ENCODE data around the gene PSMC4.

Gene PSMC4

DNA sequence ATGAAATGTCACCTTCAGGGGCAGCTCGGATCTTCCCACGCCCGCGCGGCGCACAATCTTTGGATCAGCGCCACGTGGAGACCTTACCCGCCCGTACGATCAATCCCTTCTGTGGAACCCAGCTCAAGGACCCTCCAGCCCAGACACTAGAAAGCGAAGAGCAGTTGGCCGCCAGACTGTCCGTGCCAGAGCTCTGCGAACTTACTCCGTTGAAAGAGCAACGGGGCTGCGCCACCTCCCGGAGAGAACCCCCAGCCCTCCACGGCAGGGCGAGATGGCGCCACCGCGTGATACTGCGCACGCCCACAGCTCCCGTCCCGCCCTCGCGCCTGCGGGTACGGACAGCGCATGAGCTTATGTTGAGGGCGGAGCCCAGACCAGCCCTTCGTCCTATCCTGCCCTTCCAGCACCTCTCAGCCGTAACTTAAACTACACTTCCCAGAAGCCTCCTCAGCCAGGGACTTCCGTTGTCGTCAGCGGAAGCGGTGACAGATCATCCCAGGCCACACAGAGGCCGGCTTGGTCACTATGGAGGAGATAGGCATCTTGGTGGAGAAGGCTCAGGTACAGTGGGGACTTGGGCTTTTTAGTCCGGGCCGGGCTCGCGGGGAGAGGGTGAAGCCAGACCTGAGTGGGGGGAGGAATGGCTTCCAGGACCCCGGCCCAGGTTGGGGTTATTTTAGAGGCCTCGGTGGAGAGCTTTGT, at the start of gene PSMC4:
Gene PSMC4 (plus strand): TSS at position 491 of the 705 bp plus-strand sequence. CDS start 38 bp downstream, at position 529.
- DNase-seq: peak; percentile 98

DNA sequence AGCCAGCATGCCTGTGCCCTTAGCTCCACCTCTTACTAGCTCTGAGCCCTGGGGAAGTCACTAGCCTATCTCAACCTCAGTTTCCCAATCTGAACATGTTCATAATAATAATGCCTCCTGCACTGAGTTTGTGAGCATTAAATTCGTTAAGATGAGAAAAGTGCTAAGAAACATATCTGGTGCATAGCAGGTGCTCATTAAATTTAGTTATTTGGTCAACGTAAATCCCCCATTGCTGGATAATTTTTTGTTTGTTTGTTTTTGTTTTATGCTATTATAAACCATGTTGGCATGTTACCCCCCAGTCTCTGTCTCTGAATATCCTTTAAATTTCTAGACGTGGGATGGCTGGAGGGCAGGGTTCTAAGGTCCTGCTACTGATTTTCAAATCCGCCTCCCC, 47.1 kb upstream of the PSMC4 start:
- DNase-seq: no peak

DNA sequence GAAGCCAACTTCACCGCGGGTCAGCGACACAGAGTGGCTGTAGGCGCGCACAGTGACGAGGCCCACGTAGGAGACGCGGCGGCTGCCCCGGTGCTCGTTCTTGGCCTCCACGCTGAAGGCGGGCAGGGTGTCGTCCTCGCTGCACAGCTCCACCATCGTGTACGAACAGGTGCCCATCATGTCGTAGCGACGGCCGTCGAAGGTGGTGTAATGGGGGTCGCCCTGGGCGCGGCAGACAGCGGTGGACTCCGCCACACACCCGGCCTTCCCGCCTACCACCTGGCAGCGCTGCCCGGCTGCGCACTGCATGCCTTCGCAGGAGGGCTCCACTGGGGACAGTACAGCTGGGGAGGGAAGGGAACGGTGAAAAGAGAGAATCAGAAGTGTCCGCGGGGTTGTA, 46.6 kb upstream of the PSMC4 start:
- DNase-seq: no peak

GRCh38 chr19:39924952-39925351, 46.0 kb upstream of the PSMC4 start:
- no peak for DNase-seq

GRCh38 chr19:39926170-39926760, 44.7 kb upstream of the PSMC4 start:
- DNase-seq: no peak

DNA sequence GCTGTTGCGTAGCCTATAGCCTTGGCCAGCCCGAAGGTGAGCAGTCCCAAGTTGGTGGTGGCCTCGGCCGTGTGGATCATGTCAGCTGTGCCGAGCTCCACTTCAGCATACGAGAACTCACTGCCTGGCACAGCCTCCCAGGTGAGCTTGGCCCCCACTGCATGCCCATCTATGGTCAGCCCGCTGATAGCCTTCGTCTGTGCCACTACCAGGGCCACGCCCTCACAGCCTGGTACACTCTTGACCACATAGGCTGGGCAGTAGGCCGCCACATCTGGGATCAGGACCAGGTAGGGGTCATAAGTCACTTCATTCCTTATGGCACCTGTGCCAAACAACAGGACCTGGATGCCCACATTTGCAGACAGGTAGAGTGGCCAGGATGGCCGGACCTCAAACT, 43.9 kb upstream of the PSMC4 start:
- no peak for DNase-seq

DNA sequence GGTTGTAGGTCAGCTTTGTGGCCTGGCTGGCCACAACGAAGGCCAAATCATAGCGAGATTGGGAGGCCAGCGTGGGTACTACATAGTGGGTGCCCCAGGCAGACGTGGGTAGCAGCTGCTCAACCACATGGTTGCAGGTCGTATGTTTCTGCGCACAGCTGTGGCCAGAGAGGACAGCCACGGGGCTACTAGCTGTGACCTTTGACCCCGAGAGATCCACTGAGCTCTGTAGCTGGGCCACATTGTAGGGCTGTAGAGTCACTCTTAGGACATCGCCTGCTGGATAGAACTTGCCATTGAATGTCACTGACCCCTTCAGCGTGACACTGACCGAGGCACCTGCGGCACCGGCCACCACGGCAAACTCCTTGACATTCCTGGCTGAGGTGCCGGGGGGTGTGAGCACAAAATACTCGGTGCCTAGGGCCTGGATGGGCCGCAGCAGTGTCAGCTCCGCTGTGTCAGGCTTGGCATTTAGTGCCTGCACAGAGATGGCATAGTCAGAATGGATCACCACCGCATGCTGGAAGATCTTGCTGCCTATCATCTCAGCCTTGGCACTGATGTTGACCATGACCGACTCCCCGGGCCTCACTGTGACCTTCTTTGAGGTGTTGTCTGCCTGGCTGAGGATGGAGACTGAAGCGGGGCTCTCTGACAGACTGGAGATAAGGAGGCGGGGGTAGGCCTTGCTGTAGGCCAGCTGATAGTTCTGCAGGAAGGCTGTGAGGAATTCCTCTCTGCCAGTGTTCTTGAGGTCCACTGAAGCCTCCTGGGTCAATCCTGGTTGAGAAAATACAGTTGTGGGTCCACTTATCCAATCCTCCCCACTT, 43.2 kb upstream of the PSMC4 start:
- no peak for DNase-seq

GRCh38 chr19:39928357-39928725, 42.6 kb upstream of the PSMC4 start:
- no peak for DNase-seq

- DNase-seq: no peak
These were observed 41.2 kb upstream of the PSMC4 start for GRCh38 chr19:39929750-39930149.

- no peak for DNase-seq
These were observed 36.2 kb upstream of the PSMC4 start, which contains the start of gene FCGBP for GRCh38 chr19:39934584-39935363. FCGBP (minus strand) TSS chr19:39934634.

- no peak for DNase-seq
These were observed 35.7 kb upstream of the PSMC4 start for GRCh38 chr19:39935364-39935661.

DNA sequence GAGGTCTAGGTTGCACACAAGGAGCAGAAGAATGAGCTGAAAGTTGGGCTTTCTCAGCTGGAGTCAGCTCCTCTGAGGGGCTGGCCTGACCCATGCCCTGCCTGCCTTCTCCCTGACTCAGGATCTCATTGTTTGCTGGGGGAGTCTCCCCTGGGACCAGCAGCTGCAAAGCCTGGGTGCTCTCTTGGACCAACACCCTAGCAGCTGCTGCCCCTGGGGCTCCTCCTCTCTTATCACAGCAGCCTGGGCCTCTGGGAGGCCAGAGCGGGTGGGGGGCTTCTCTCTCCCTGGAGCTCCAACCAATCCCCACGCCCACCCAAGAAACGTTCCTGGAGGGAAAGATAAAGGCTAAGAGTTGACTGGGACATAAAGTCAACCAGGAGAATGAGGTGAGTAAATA, 34.9 kb upstream of the PSMC4 start:
- no peak for DNase-seq

- no peak for DNase-seq
These were observed 34.3 kb upstream of the PSMC4 start for GRCh38 chr19:39936622-39937021.

- peak; percentile 81 for DNase-seq
These were observed 33.8 kb upstream of the PSMC4 start for GRCh38 chr19:39937094-39937720.

DNA sequence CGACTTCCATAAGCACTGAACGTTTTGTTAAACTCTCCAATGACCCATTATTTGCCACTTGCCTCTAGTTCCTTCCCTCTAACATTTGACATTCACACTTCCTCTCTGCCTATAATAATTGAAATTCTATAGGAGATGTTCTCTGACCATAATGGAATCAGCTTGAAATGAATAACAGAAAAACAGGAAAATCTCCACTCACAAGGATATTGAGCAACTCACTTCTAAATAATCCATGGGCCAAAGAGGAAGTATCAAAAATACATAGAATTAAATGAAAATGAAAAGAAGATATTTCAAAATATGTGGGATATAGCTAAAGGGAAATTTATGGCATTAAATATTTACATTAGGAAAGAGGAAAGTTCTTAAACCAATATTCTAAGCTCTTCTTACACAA, 33.2 kb upstream of the PSMC4 start:
- DNase-seq: no peak

- no peak for DNase-seq
These were observed 31.4 kb upstream of the PSMC4 start for GRCh38 chr19:39939556-39939955.

- DNase-seq: no peak
These were observed 30.6 kb upstream of the PSMC4 start for GRCh38 chr19:39940221-39940833.

- DNase-seq: peak; percentile 13
These were observed 29.8 kb upstream of the PSMC4 start for GRCh38 chr19:39941151-39941550.

DNA sequence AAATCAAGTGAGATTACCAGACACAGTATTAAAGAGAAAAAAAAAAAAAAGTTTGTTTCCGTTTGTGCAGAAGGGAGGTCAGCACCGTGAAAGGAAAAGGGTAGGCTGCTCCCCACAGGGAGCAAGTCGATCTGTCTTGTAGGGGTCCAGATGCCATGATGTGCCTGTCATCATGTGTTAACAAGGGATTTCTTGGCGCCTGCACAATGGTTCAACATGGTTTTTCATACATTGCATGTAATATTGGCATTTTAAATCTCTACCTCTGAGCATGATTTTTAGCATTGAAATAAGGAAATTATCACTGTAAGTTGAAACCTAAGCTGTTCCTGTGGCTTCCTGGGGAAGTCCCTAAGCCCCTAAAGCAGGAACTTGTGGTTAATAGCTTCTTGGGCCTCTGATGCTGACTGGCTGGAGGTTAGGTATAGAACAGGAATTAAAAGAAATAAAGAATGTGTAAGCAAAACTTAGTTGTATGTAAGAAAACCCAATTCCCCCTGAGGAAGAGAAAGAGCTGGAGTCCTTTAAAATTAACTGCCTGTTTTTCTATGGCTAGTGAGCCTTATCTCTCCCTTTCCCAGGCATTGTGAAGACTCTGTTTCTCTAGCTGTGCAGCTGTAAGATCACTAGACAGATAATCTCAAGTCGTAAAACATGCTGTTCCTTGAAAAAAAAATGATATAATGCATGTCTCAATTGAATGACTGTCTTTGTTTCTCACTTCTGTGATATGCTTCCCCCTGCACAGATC, 29.2 kb upstream of the PSMC4 start:
- peak; percentile 85 for DNase-seq

GRCh38 chr19:39942366-39942730, 28.6 kb upstream of the PSMC4 start:
- DNase-seq: no peak

GRCh38 chr19:39943586-39943985, 27.4 kb upstream of the PSMC4 start:
- DNase-seq: no peak

DNA sequence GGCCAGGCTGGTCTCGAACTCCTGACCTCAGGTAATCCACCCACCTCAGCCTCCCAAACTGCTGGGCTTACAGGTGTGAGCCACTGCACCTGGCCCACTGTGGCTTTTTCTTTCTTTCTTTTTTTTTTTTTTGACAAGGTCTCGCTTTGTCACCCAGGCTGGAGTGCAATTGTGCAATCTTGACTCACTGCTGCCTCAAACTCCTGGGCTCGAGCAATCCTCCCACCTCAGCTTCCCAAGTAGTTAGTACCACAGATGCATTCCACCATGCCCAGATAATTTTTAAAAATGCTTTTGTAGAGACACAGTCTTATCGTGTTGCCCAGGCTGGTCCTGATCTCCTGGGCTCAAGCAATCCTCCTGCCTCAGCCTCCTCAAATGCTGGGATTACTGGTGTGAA, 24.4 kb upstream of the PSMC4 start:
- no peak for DNase-seq
